Fibroblast of pulmonary artery (primary cell): Measurements from ENCODE around the gene GUSB.

Experiments used
- DNase-seq: peaks from one replicate; pipeline ENCODE4 v3.0.0-alpha.2; 2010; ENCODE audit warnings: low read depth
- H3K4me3 ChIP-seq: replicated peaks from 2 replicates; pipeline ENCODE4 v1.5.1; 2011; ENCODE audit warnings: low read depth, mild to moderate bottlenecking, control low read depth, low read length, moderate library complexity
- CTCF ChIP-seq: IDR thresholded peaks from 2 replicates; pipeline ENCODE4 v1.5.1; 2011; ENCODE audit warnings: mild to moderate bottlenecking, control low read depth, low read length, inconsistent platforms; ENCODE audit errors: missing control alignments

GUSB gene

GRCh38 chr7:65979583-65980477, 2.2 kb downstream of the GUSB start:
- no peak for DNase-seq
- TF ChIP-seq CTCF, result no peak
- no peak overlapping the region for H3K4me3 ChIP-seq

GRCh38 chr7:65978891-65979582, 3.0 kb downstream of the GUSB start:
- no peak for TF ChIP-seq CTCF
- no peak overlapping the region for H3K4me3 ChIP-seq
- no peak for DNase-seq

GRCh38 chr7:65976659-65977196, 5.3 kb downstream of the GUSB start:
- no peak for DNase-seq
- H3K4me3 ChIP-seq, result no peak overlapping the region
- TF ChIP-seq CTCF, result no peak

DNA sequence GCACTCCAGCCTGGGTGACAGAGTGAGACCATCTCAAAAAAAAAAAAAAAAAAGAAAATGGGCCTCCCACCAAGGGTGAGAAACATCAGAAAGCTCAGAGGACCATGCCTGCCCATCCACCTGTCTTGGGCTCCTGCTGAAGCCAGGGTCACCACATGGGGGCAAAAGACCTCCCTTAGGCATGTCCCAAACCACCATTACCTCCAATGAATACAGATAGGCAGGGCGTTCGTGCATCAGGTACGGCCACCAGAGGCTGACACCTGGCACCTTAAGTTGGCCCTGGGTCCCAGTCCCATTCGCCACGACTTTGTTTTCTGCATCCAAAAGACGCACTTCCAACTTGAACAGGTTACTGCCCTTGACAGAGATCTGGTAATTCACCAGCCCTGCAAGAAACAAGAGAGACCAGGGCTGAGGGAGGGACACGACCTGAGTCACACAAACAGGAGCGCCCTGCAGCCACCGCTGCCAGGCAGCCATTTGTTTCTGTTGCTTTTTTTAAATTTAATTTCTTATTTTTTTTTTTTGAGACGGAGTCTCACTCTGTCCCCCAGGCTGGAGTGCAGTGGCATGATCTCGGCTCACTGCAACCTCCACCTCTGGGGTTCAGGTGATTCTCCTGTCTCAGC, 6.1 kb downstream of the GUSB start:
- H3K4me3 ChIP-seq, result no peak overlapping the region
- DNase-seq, result no peak
- no peak for TF ChIP-seq CTCF

DNA sequence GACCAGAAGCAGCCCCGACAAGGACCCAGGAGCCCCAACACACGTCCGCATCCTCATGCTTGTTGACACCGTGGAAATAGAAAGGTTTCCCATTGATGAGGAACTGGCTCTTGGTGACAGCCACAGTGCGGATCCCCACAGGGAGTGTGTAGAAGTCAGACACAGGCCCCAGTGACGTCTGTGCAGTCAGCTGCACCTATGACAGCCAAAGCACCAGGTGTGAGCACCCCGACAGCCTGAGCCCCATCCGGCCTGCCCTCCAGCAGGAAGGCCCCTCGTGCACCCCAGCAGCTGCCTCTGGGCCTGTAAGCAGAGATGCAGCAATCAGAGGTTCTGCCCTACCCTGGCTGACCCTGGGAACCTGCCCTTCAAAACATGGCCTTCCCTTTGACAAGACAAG, 7.1 kb downstream of the GUSB start:
- no peak for TF ChIP-seq CTCF
- no peak overlapping the region for H3K4me3 ChIP-seq
- DNase-seq, result no peak

- no peak for TF ChIP-seq CTCF
- no peak for DNase-seq
- no peak overlapping the region for H3K4me3 ChIP-seq
Observed at GRCh38 chr7:65974191-65974801, 7.7 kb downstream of the GUSB start.
